Esophagus muscularis mucosa (tissue), 4 donors: Measurements from ENCODE around the gene PHOX2A.

Experiments used
- EP300 ChIP-seq: sonication (generic); formaldehyde crosslinking; IDR thresholded peaks from one replicate; pipeline ENCODE4 v1.6.1; 2017; ENCODE audit warnings: antibody characterized with exemption
- POLR2A ChIP-seq: fragments of 450-650 bp; IDR thresholded peaks from one replicate; pipeline ENCODE4 v1.6.1; 2017; ENCODE audit warnings: antibody characterized with exemption, moderate library complexity, mild to moderate bottlenecking, low read depth
- POLR2AphosphoS5 ChIP-seq, 2 donors: sonication (generic); formaldehyde crosslinking; IDR thresholded peaks; one replicate each; pipeline ENCODE4 v1.6.1; 2017; ENCODE audit warnings: antibody characterized with exemption in 2 of 2
- TF ChIP-seq, protein P1 (sequence below), 3 experiments: fragments of 200-600 bp in 2 of 3; fragments of 450-650 bp in 1 of 3; sonication (generic) in 2 of 3; IDR thresholded peaks; one replicate each; pipeline ENCODE4 v1.5.1; 2017 to 2019; ENCODE audit warnings: antibody characterized with exemption in 3 of 3, mild to moderate bottlenecking in 2 of 3, moderate library complexity in 1 of 3

- TF ChIP-seq EP300 (no peak), POLR2A (no peak), POLR2AphosphoS5 (IDR thresholded peaks at IDR 0.05) (no peak)
- TF ChIP-seq, protein P1, sequence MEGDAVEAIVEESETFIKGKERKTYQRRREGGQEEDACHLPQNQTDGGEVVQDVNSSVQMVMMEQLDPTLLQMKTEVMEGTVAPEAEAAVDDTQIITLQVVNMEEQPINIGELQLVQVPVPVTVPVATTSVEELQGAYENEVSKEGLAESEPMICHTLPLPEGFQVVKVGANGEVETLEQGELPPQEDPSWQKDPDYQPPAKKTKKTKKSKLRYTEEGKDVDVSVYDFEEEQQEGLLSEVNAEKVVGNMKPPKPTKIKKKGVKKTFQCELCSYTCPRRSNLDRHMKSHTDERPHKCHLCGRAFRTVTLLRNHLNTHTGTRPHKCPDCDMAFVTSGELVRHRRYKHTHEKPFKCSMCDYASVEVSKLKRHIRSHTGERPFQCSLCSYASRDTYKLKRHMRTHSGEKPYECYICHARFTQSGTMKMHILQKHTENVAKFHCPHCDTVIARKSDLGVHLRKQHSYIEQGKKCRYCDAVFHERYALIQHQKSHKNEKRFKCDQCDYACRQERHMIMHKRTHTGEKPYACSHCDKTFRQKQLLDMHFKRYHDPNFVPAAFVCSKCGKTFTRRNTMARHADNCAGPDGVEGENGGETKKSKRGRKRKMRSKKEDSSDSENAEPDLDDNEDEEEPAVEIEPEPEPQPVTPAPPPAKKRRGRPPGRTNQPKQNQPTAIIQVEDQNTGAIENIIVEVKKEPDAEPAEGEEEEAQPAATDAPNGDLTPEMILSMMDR (IDR thresholded peaks at IDR 0.05) = no peak
Observed at GRCh38 chr11:72241291-72241781, 2.6 kb downstream of the PHOX2A start.
